ENCODE results near the gene TMEM131.

- TF ChIP-seq CTCF (conservative IDR thresholded peaks at IDR 0.05) (no peak), ZFX (IDR thresholded peaks at IDR 0.05) (no peak)
Measured at GRCh38 chr2:97863829-97864228, 131.9 kb downstream of the TMEM131 start.
